Stimulated activated CD4-positive, alpha-beta T cell treated with anti-CD3 and anti-CD28 coated beads, Interleukin-12 subunit alpha, Interleukin-12 subunit beta, amount 100 ng/mL, for 48 hours (primary cell): ENCODE data around the gene DLK1.

Experiments
- DNase-seq, 3 donors: peaks; one replicate each; pipeline ENCODE4 v3.0.0-alpha.2; 2020; ENCODE audit warnings: low read depth in 2 of 3, low spot score in 1 of 3

DLK1 gene

GRCh38 chr14:100712490-100712889 is 14.2 kb upstream of the DLK1 start:
- no peak for DNase-seq

GRCh38 chr14:100713705-100714104 is 13.0 kb upstream of the DLK1 start:
- DNase-seq = no peak

- no peak for DNase-seq
These were observed 12.3 kb upstream of the DLK1 start for GRCh38 chr14:100714258-100714892.

GRCh38 chr14:100715332-100715731 is 11.4 kb upstream of the DLK1 start:
- DNase-seq = no peak

- no peak for DNase-seq
These were observed 10.9 kb upstream of the DLK1 start for GRCh38 chr14:100715803-100716202.

- no peak for DNase-seq
These were observed 9.3 kb upstream of the DLK1 start for GRCh38 chr14:100717386-100717785.

GRCh38 chr14:100719976-100720520 is 6.6 kb upstream of the DLK1 start:
- no peak for DNase-seq

GRCh38 chr14:100721568-100721967 is 5.1 kb upstream of the DLK1 start:
- no peak for DNase-seq

- no peak for DNase-seq
These were observed 4.3 kb upstream of the DLK1 start for GRCh38 chr14:100722367-100722766.

- no peak for DNase-seq
These were observed 3.4 kb upstream of the DLK1 start for GRCh38 chr14:100723135-100723829.

GRCh38 chr14:100723830-100724437 is 2.8 kb upstream of the DLK1 start:
- DNase-seq = no peak

GRCh38 chr14:100724536-100724935 is 2.2 kb upstream of the DLK1 start:
- DNase-seq = no peak

GRCh38 chr14:100725587-100726387 is 905 bp upstream of the DLK1 start:
- DNase-seq = no peak

- no peak for DNase-seq
These were observed 587 bp downstream of the DLK1 start for GRCh38 chr14:100727086-100727872.

GRCh38 chr14:100727873-100728240 is 1.2 kb downstream of the DLK1 start:
- DNase-seq = no peak

- DNase-seq = no peak
These were observed 2.3 kb downstream of the DLK1 start for GRCh38 chr14:100728962-100729361.

- DNase-seq = no peak
These were observed 3.3 kb downstream of the DLK1 start for GRCh38 chr14:100729982-100730381.

- no peak for DNase-seq
These were observed 3.9 kb downstream of the DLK1 start for GRCh38 chr14:100730581-100730980.

- DNase-seq = no peak
These were observed 4.4 kb downstream of the DLK1 start for GRCh38 chr14:100731011-100731670.
